Measurements from ENCODE around the gene FBXL16.

FBXL16 gene

DNA sequence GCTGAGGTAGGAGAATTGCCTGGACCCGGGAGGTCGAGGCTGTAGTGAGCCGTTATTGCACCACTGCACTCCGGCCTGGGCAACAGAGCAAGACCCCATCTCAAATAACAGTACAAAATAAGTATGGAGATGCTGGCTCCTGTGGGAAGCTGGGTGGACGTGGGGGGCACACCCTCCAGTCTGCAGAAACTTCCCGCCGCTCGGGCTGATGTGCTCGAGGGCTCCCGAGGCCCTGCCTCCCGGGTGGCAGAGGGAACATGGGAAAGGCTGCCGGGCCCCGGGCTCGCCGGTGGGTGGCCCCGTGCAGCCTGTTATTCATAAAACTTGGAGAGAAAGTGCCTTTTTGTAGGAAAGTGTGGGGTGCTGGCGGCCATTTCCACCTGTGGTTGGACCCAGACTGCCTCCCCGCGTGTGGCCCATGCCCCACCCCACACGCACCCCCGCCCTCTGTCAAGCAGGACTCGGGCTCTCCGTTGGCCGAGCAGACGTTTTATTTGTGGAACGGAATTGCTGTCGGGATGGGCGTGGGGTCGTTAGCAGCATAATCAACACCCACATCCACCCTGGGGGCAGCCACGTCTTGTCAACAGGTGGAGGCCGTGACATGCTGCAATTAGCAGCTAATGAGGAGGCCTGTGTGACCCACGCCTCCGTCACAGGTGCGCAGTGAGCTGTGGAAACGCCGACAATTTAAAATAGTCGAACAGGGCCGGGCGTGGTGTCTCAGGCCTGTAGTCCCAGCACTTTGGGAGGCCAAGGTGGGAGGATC lies 42.6 kb upstream of the FBXL16 start:
- H3K27me3 ChIP-seq (ENCODE audit: insufficient read depth, low read length): peaks cover 5% of the 10 kb centered on the region
- H3K4me3 ChIP-seq (ENCODE audit: low read depth, low read length, poor library complexity, severe bottlenecking): no peak overlapping the region
- no peak overlapping the region for H3K27ac ChIP-seq (ENCODE audit: low read depth, low read length, poor library complexity, severe bottlenecking)
- H3K4me2 ChIP-seq (ENCODE audit: low read length): no peak overlapping the region
- H3F3A ChIP-seq (ENCODE audit: insufficient read depth, low read length): no peaks in the 10 kb centered on the region
- no peak overlapping the region for H2AFZ ChIP-seq (ENCODE audit: low read length)
- no peaks in the 10 kb centered on the region for H3K36me3 ChIP-seq (ENCODE audit: insufficient read depth, low read length)
- no peaks in the 10 kb centered on the region for H3K9me2 ChIP-seq (ENCODE audit: low read depth, low read length)
- H3K9me3 ChIP-seq (ENCODE audit: low read length): no peaks in the 10 kb centered on the region
- H3K9ac ChIP-seq (ENCODE audit: low read length): no peak overlapping the region
- no peaks in the 10 kb centered on the region for H4K20me1 ChIP-seq (ENCODE audit: insufficient read depth, low read length)
- TF ChIP-seq, protein P1, sequence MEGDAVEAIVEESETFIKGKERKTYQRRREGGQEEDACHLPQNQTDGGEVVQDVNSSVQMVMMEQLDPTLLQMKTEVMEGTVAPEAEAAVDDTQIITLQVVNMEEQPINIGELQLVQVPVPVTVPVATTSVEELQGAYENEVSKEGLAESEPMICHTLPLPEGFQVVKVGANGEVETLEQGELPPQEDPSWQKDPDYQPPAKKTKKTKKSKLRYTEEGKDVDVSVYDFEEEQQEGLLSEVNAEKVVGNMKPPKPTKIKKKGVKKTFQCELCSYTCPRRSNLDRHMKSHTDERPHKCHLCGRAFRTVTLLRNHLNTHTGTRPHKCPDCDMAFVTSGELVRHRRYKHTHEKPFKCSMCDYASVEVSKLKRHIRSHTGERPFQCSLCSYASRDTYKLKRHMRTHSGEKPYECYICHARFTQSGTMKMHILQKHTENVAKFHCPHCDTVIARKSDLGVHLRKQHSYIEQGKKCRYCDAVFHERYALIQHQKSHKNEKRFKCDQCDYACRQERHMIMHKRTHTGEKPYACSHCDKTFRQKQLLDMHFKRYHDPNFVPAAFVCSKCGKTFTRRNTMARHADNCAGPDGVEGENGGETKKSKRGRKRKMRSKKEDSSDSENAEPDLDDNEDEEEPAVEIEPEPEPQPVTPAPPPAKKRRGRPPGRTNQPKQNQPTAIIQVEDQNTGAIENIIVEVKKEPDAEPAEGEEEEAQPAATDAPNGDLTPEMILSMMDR (IDR thresholded peaks at IDR 0.05; ENCODE audit: low read length): no peak
- no peak for TF ChIP-seq EZH2 (IDR thresholded peaks at IDR 0.05; ENCODE audit: borderline replicate concordance, low read length)
- H3K79me2 ChIP-seq (ENCODE audit: insufficient read depth, low read length): no peaks in the 10 kb centered on the region
- H3K4me1 ChIP-seq (ENCODE audit: insufficient read depth, low read length, severe bottlenecking): no peaks in the 10 kb centered on the region

DNA sequence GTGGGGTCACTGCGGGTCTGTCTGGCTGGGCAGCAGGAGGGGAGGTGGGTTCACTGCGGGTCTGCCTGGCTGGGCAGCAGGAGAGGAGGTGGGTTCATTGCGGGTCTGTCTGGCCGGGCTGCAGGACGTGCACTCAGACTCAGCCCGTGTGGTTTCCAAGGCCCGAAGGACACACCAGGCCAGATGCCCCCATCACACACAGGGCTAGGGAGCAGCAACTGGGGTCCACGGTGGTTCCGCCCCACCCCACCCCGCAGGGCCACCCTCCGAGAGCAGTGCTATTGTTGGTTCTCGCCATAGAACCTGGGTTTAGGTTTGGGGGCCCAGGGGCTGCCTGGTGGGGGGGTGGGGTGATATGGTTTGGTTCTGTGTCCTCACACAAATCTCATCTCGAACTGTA lies 41.0 kb upstream of the FBXL16 start:
- no peaks in the 10 kb centered on the region for H3K79me2 ChIP-seq (ENCODE audit: insufficient read depth, low read length)
- no peaks in the 10 kb centered on the region for H3K9me2 ChIP-seq (ENCODE audit: low read depth, low read length)
- TF ChIP-seq EZH2 (IDR thresholded peaks at IDR 0.05; ENCODE audit: borderline replicate concordance, low read length): no peak
- TF ChIP-seq, protein P1 (IDR thresholded peaks at IDR 0.05; ENCODE audit: low read length): no peak
- peaks cover 5% of the 10 kb centered on the region; the same call in 1 of the 2 replicates for H3K27me3 ChIP-seq (ENCODE audit: insufficient read depth, low read length)
- no peak overlapping the region for H3K4me2 ChIP-seq (ENCODE audit: low read length)
- no peaks in the 10 kb centered on the region for H3K36me3 ChIP-seq (ENCODE audit: insufficient read depth, low read length)
- no peak overlapping the region for H2AFZ ChIP-seq (ENCODE audit: low read length)
- H3K9me3 ChIP-seq (ENCODE audit: low read length): no peaks in the 10 kb centered on the region
- H3K27ac ChIP-seq (ENCODE audit: low read depth, low read length, poor library complexity, severe bottlenecking): no peak overlapping the region
- no peaks in the 10 kb centered on the region for H3F3A ChIP-seq (ENCODE audit: insufficient read depth, low read length)
- H3K4me1 ChIP-seq (ENCODE audit: insufficient read depth, low read length, severe bottlenecking): no peaks in the 10 kb centered on the region
- no peaks in the 10 kb centered on the region for H4K20me1 ChIP-seq (ENCODE audit: insufficient read depth, low read length)
- H3K9ac ChIP-seq (ENCODE audit: low read length): no peak overlapping the region
- H3K4me3 ChIP-seq (ENCODE audit: low read depth, low read length, poor library complexity, severe bottlenecking): no peak overlapping the region

DNA sequence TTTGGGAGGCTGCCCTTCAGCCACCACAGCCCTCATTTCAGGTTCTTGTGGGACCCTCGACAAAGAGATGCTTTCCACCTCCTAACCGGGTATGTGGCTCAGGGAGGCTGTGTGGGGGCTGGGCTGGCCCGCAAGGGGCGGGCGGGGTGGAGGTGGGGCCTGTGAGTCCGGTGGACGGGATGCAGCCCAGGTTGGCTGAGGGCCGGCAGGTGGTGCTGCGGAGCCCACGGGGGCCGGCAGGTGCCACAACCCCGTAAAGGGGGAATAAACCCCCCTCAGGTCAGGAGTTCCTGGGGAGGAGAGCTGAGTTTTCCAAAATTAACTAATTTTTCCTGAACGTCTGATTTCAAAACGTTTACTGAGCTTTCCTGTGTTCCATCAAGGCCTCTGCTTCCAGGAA lies 40.1 kb upstream of the FBXL16 start:
- Histone ChIP-seq H3K9me2 (ENCODE audit: low read depth, low read length) (no peaks in the 10 kb centered on the region), H4K20me1 (ENCODE audit: insufficient read depth, low read length) (no peaks in the 10 kb centered on the region), H3K27me3 (ENCODE audit: insufficient read depth, low read length) (peaks cover 4% of the 10 kb centered on the region; the same call in 1 of the 2 replicates), H3K4me1 (ENCODE audit: insufficient read depth, low read length, severe bottlenecking) (peaks cover 5% of the 10 kb centered on the region), H3K4me2 (ENCODE audit: low read length) (no peak overlapping the region), H3K27ac (ENCODE audit: low read depth, low read length, poor library complexity, severe bottlenecking) (no peak overlapping the region), H2AFZ (ENCODE audit: low read length) (no peak overlapping the region), H3K9ac (ENCODE audit: low read length) (no peak overlapping the region), H3F3A (ENCODE audit: insufficient read depth, low read length) (no peaks in the 10 kb centered on the region), H3K79me2 (ENCODE audit: insufficient read depth, low read length) (no peaks in the 10 kb centered on the region), H3K36me3 (ENCODE audit: insufficient read depth, low read length) (no peaks in the 10 kb centered on the region), H3K9me3 (ENCODE audit: low read length) (no peaks in the 10 kb centered on the region), H3K4me3 (ENCODE audit: low read depth, low read length, poor library complexity, severe bottlenecking) (no peak overlapping the region)
- TF ChIP-seq EZH2 (IDR thresholded peaks at IDR 0.05; ENCODE audit: borderline replicate concordance, low read length): no peak
- TF ChIP-seq, protein P1 (IDR thresholded peaks at IDR 0.05; ENCODE audit: low read length): peak; percentile 67

All from OCI-LY1 (cell line).